SK-N-SH treated with all-trans-retinoic acid at 6 μM for 48 hours (cell line): ENCODE data around the gene PDGFRA.

Experiments used
- ARNTL ChIP-seq: fragments of 450-650 bp; formaldehyde crosslinking; IDR thresholded peaks from 2 replicates; pipeline ENCODE4 v1.5.0; 2020; ENCODE audit warnings: low read depth, mild to moderate bottlenecking, moderate library complexity, borderline replicate concordance
- BACH2 ChIP-seq: fragments of 250-450 bp; sonication (Bioruptor Pico); IDR thresholded peaks from 2 replicates; pipeline ENCODE4 v1.9.0; 2021; ENCODE audit warnings: mild to moderate bottlenecking, borderline replicate concordance
- ZFP3 ChIP-seq: fragments of 250-450 bp; sonication (Bioruptor Pico); IDR thresholded peaks from 2 replicates; pipeline ENCODE4 v1.5.0; 2020; ENCODE audit warnings: mild to moderate bottlenecking, moderate library complexity
- ZFP30 ChIP-seq: fragments of 450-650 bp; formaldehyde crosslinking; IDR thresholded peaks from 2 replicates; pipeline ENCODE4 v1.5.0; 2022; ENCODE audit warnings: mild to moderate bottlenecking, moderate library complexity

DNA sequence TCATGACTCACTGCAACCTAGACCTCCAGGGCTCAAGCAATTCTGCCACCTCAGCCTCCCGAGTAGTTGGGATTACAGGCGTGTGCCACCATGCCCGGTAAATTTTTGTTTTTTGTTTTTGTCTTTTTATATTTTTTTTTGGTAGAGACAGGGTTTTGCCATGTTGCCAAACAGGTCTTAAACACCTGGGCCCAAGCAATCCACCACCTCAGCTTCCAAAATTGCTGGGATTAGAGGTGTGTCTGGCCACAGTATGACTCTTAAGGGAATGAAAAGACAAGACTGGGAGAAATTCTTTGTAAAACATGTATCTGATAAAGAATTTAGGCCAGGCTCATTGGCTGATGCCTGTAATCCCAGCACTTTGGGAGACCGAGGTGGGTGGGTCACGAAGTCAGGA lies 29.2 kb upstream of the PDGFRA start:
- TF ChIP-seq BACH2 (CRISPR knock-in tag), result no peak
- no peak for TF ChIP-seq ARNTL (CRISPR knock-in tag)
- TF ChIP-seq ZFP3, result no peak
- TF ChIP-seq ZFP30, result no peak
